H9 (cell line): ENCODE results near the gene PI4K2A. TPM values are rescaled to one million over a fixed set of nuclear protein-coding genes. Genes with fewer than 3 reads are reported as not detected.

Source experiments
- DNase-seq: peaks from one replicate; pipeline ENCODE4 v3.0.0-alpha.2; 2017
- H2AFZ ChIP-seq: one replicate; pipeline ENCODE4 v1.6.1; 2013; ENCODE audit warnings: mild to moderate bottlenecking, low read length, control low read depth, moderate library complexity
- H2AK5ac ChIP-seq: 2 replicates; pipeline ENCODE4 v1.6.1; 2013; ENCODE audit warnings: low read length, control low read depth, mixed read lengths; ENCODE audit not compliant: insufficient read length
- H2BK120ac ChIP-seq: one replicate; pipeline ENCODE4 v1.6.1; 2013; ENCODE audit warnings: low read depth, mild to moderate bottlenecking, low read length, control low read depth, inconsistent platforms; ENCODE audit not compliant: poor library complexity, severe bottlenecking
- H2BK12ac ChIP-seq: 2 replicates; pipeline ENCODE4 v1.6.1; 2013; ENCODE audit warnings: low read length, control low read depth, mixed read lengths, low read depth; ENCODE audit not compliant: insufficient read length
- H2BK15ac ChIP-seq: 2 replicates; pipeline ENCODE4 v1.6.1; 2013; ENCODE audit warnings: low read depth, low read length, control low read depth
- H2BK20ac ChIP-seq: one replicate; pipeline ENCODE4 v1.6.1; 2013; ENCODE audit warnings: low read depth, mild to moderate bottlenecking, low read length, control low read depth, inconsistent platforms; ENCODE audit not compliant: poor library complexity, severe bottlenecking
- H2BK5ac ChIP-seq: 2 replicates; pipeline ENCODE4 v1.6.1; 2013; ENCODE audit warnings: low read length, control low read depth, mixed read lengths; ENCODE audit not compliant: insufficient read length
- H3K14ac ChIP-seq: 2 replicates; pipeline ENCODE4 v1.6.1; 2013; ENCODE audit warnings: low read length, control low read depth; ENCODE audit not compliant: insufficient read depth
- H3K18ac ChIP-seq: 2 replicates; pipeline ENCODE4 v1.6.1; 2013; ENCODE audit warnings: low read depth, mild to moderate bottlenecking, mixed read lengths, low read length, control low read depth; ENCODE audit not compliant: insufficient read length
- H3K23ac ChIP-seq: 2 replicates; pipeline ENCODE4 v1.6.1; 2013; ENCODE audit warnings: low read length, control low read depth, mixed read lengths, low read depth; ENCODE audit not compliant: insufficient read length
- H3K23me2 ChIP-seq: 2 replicates; pipeline ENCODE4 v1.6.1; 2013; ENCODE audit warnings: low read depth, mild to moderate bottlenecking, mixed read lengths, low read length, control low read depth; ENCODE audit not compliant: insufficient read length, poor library complexity, severe bottlenecking
- H3K27ac ChIP-seq: 2 replicates; pipeline ENCODE4 v1.5.1; 2013; ENCODE audit warnings: low read length, control low read depth, mixed read lengths, low read depth; ENCODE audit not compliant: insufficient read length
- H3K27me3 ChIP-seq: 2 replicates; pipeline ENCODE4 v1.6.1; 2013; ENCODE audit warnings: low read length, control low read depth, inconsistent platforms; ENCODE audit not compliant: insufficient read depth
- H3K4ac ChIP-seq: 2 replicates; pipeline ENCODE4 v1.6.1; 2013; ENCODE audit warnings: low read depth, mild to moderate bottlenecking, control low read depth, inconsistent platforms, low read length, moderate library complexity
- H3K4me1 ChIP-seq: 2 replicates; pipeline ENCODE4 v1.6.1; 2013; ENCODE audit warnings: low read length, control low read depth, inconsistent platforms; ENCODE audit not compliant: insufficient read depth
- H3K4me2 ChIP-seq: 2 replicates; pipeline ENCODE4 v1.6.1; 2013; ENCODE audit warnings: low read length, control low read depth, mixed read lengths; ENCODE audit not compliant: insufficient read length, insufficient read depth
- H3K56ac ChIP-seq: 2 replicates; pipeline ENCODE4 v1.6.1; 2013; ENCODE audit warnings: low read depth, mild to moderate bottlenecking, mixed read lengths, low read length, control low read depth; ENCODE audit not compliant: insufficient read length
- H3K79me1 ChIP-seq: 2 replicates; pipeline ENCODE4 v1.6.1; 2013; ENCODE audit warnings: low read depth, mild to moderate bottlenecking, moderate library complexity, low read length, control low read depth, inconsistent platforms; ENCODE audit not compliant: insufficient read depth, poor library complexity, severe bottlenecking
- H3K79me2 ChIP-seq: 2 replicates; pipeline ENCODE4 v1.6.1; 2013; ENCODE audit warnings: low read length, control low read depth, inconsistent platforms; ENCODE audit not compliant: insufficient read depth
- H3K9ac ChIP-seq: 2 replicates; pipeline ENCODE4 v1.6.1; 2013; ENCODE audit warnings: low read length, control low read depth, mixed read lengths; ENCODE audit not compliant: insufficient read length; ENCODE audit errors: extremely low read depth
- H3K9me3 ChIP-seq: one replicate; pipeline ENCODE4 v1.6.1; 2013; ENCODE audit warnings: low read depth, low read length, inconsistent platforms; ENCODE audit not compliant: control insufficient read depth
- H3T11ph ChIP-seq: one replicate; pipeline ENCODE4 v1.6.1; 2013; ENCODE audit warnings: mild to moderate bottlenecking, low read length, control low read depth, inconsistent platforms
- H4K20me1 ChIP-seq: one replicate; pipeline ENCODE4 v1.6.1; 2013; ENCODE audit not compliant: control insufficient read depth, insufficient read length, insufficient read depth
- H4K5ac ChIP-seq: 2 replicates; pipeline ENCODE4 v1.6.1; 2013; ENCODE audit warnings: low read depth, mild to moderate bottlenecking, mixed read lengths, low read length, control low read depth; ENCODE audit not compliant: insufficient read length
- H4K8ac ChIP-seq: replicated peaks from 2 replicates; pipeline ENCODE4 v1.6.1; 2013; ENCODE audit warnings: low read length, control low read depth, mixed read lengths, low read depth; ENCODE audit not compliant: insufficient read length
- H4K91ac ChIP-seq: 2 replicates; pipeline ENCODE4 v1.6.1; 2013; ENCODE audit warnings: low read depth, mild to moderate bottlenecking, moderate library complexity, mixed read lengths, low read length, control low read depth; ENCODE audit not compliant: insufficient read length
- H3K27ac Mint-ChIP-seq, 3 experiments: 2 replicates in 2 of 3; 3 replicates in 1 of 3; pipeline ENCODE4 v1.8.0; 2020 to 2021; ENCODE audit warnings: mixed read lengths in 3 of 3, mild to moderate bottlenecking in 1 of 3, moderate library complexity in 1 of 3
- H3K27me3 Mint-ChIP-seq: 2 replicates; pipeline ENCODE4 v1.8.0; 2021; ENCODE audit warnings: low read depth, mild to moderate bottlenecking, moderate library complexity, mixed read lengths
- H3K36me3 Mint-ChIP-seq, 3 experiments: 2 replicates in 2 of 3; 3 replicates in 1 of 3; pipeline ENCODE4 v1.8.0; 2020 to 2021; ENCODE audit warnings: low read depth in 3 of 3, mixed read lengths in 3 of 3; ENCODE audit not compliant: insufficient read depth in 1 of 3
- H3K4me1 Mint-ChIP-seq, 2 experiments: 2 replicates each; pipeline ENCODE4 v1.8.0; 2020; ENCODE audit warnings: mixed read lengths in 2 of 2
- H3K4me3 Mint-ChIP-seq, 2 experiments: 2 replicates in 1 of 2; 3 replicates in 1 of 2; pipeline ENCODE4 v1.8.0; 2020 to 2021; ENCODE audit warnings: mild to moderate bottlenecking in 2 of 2, mixed read lengths in 2 of 2, moderate library complexity in 1 of 2
- H3K9me3 Mint-ChIP-seq, 2 experiments: 2 replicates in 1 of 2; 3 replicates in 1 of 2; pipeline ENCODE4 v1.8.0; 2020; ENCODE audit warnings: mild to moderate bottlenecking in 2 of 2, mixed read lengths in 2 of 2, moderate library complexity in 1 of 2
- WGBS: extraction: QIAGEN DNeasy Blood & Tissue Kit; methylation state at CpG from one replicate; pipeline ENCODE4 v1.1.7; 2013; ENCODE audit warnings: missing lambda C conversion rate, low lambda C conversion rate, mixed read lengths; ENCODE audit not compliant: insufficient read length; ENCODE audit errors: extremely low coverage; 5-methylcytosine and 5-hydroxymethylcytosine counted together
- total RNA-seq: library from RNA; stranded (reverse); gene quantifications from 2 replicates; pipeline ENCODE4 v1.2.1, GENCODE V29; 2021
- TF ChIP-seq, protein P1 (sequence below): fragments of 200-600 bp; sonication (generic); conservative IDR thresholded peaks from 3 replicates; pipeline ENCODE4 v1.8.0; 2021; ENCODE audit warnings: antibody characterized with exemption, mild to moderate bottlenecking

Gene PI4K2A
- total RNA-seq, 1 experiment from 2014 or later: 30.9 TPM

- Histone ChIP-seq H3T11ph (no peak overlapping the region), H3K56ac (no peak overlapping the region), H4K8ac (no peak overlapping the region), H3K27me3 (no peaks in the 10 kb centered on the region), H4K5ac (no peak overlapping the region), H3K23me2 (peaks cover 17% of the 10 kb centered on the region), H3K14ac (no peak overlapping the region), H4K91ac (no peak overlapping the region), H3K27ac (no peak overlapping the region), H3K4me2 (no peak overlapping the region), H3K18ac (no peak overlapping the region), H3K4me1 (peaks cover 8% of the 10 kb centered on the region; the same call in 1 of the 2 replicates), H3K4ac (no peak overlapping the region), H3K23ac (no peak overlapping the region), H2BK12ac (no peak overlapping the region), H2BK5ac (no peak overlapping the region), H3K9ac (no peak overlapping the region), H2BK120ac (no peak overlapping the region), H2AK5ac (no peak overlapping the region), H2BK15ac (no peak overlapping the region), H4K20me1 (no peaks in the 10 kb centered on the region), H3K9me3 (no peaks in the 10 kb centered on the region), H2BK20ac (no peak overlapping the region), H2AFZ (no peak overlapping the region), H3K79me1 (no peaks in the 10 kb centered on the region), H3K79me2 (no peaks in the 10 kb centered on the region)
- Mint-ChIP-seq H3K36me3 (peaks cover 16 to 43% (median 38%) of the 10 kb centered on the region in 3 experiments), H3K27ac (peak overlapping the region; percentile 45 to 94 (median 54); a peak in 5 of 7 replicates), H3K27me3 (peaks cover 2% of the 10 kb centered on the region; the same call in 1 of the 2 replicates), H3K4me1 (peaks cover 39 to 47% of the 10 kb centered on the region in 2 experiments), H3K9me3 (no peaks in the 10 kb centered on the region), H3K4me3 (no peak overlapping the region)
- no peak for DNase-seq
- TF ChIP-seq, protein P1, sequence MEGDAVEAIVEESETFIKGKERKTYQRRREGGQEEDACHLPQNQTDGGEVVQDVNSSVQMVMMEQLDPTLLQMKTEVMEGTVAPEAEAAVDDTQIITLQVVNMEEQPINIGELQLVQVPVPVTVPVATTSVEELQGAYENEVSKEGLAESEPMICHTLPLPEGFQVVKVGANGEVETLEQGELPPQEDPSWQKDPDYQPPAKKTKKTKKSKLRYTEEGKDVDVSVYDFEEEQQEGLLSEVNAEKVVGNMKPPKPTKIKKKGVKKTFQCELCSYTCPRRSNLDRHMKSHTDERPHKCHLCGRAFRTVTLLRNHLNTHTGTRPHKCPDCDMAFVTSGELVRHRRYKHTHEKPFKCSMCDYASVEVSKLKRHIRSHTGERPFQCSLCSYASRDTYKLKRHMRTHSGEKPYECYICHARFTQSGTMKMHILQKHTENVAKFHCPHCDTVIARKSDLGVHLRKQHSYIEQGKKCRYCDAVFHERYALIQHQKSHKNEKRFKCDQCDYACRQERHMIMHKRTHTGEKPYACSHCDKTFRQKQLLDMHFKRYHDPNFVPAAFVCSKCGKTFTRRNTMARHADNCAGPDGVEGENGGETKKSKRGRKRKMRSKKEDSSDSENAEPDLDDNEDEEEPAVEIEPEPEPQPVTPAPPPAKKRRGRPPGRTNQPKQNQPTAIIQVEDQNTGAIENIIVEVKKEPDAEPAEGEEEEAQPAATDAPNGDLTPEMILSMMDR: no peak
- WGBS: no CpG with 5 or more reads among the region's 6 CpGs
Measured at GRCh38 chr10:97718178-97718577, 77.7 kb downstream of the PI4K2A start.
